ENCODE data around the gene NPEPPS. TPM values are rescaled to one million over a fixed set of nuclear protein-coding genes. Genes with fewer than 3 reads are reported as not detected.
"Not testable (repeated sequence)": the region's sequence is repeated elsewhere in the genome, so short reads cannot be mapped to it uniquely, and the experiment has no call there.

Gene NPEPPS
- 103 and 106 TPM in 2 replicates for total RNA-seq

DNA sequence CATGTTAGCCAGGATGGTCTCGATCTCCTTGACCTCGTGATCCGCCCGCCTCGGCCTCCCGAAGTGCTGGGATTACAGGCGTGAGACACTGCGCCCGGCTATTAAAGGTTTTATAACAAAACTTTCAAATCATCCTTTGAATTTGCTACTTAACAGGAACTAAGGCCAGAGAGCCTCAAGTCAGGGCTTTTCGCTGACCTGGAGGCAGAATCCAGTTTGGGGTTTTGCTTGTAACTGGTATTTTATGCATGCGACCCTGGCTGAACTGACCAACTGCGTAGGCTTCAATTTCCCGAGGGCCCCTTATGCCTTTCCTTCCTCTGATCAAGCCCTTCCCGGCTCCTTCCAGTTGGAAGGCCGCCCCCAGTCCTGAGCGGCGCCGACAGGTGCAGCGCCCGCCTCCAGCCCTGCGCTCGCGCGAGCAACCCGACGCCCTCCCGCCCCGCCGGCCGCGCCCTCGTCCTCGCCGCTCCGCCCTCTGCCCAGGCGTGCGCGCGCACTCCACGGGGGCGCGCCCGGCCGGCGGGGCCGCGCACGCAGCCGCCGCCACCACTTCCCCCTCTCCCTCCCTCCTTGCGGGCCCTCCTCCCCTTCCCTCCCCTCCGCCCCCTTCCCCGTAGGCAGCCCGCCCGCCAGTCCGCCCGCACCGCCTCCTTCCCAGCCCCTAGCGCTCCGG is at the start of gene NPEPPS:
Gene NPEPPS, plus strand, starts transcription at position 552 of the 676 bp plus-strand sequence. CDS start 193 bp downstream, outside the sequence.
- peak; percentile 78 for DNase-seq (ENCODE audit: low spot score)
- peak within 1 kb of the TSS; percentile 96 for H3K4me3 Mint-ChIP-seq
- H3K9me3 Mint-ChIP-seq; H3K27me3 Mint-ChIP-seq (ENCODE audit: insufficient read depth); H3K36me3 Mint-ChIP-seq (ENCODE audit: low read depth): not testable (repeated sequence)
- H3K4me1 Mint-ChIP-seq (ENCODE audit: low read depth) = peaks cover 13% of the 10 kb centered on the region
- H3K27ac Mint-ChIP-seq = peak within 1 kb of the TSS; percentile 93
- intact Hi-C loops (cut with micrococcal nuclease) = loop anchor here (5.0 kb wide), 2 partner anchors 38 to 367 kb away; partner anchors contain the start of gene SP2

DNA sequence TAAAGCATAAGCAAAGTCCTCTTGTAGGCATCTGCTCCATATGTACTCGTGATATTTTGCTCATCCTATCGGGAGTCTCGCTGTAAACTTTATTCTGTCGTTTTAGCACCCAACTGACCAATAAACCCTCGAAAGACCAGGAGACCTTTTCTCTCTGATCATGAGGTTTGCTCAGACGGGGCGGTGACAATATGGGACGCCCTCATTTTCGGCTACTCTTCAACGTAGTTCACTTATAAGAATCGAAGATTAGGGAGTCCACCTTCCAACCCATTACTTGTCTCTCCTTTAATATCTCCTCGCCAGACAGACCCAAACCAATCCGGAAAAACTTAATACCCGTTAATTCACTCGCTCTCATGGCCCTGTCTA is 39.1 kb upstream of the NPEPPS start:
- H3K4me1 Mint-ChIP-seq (ENCODE audit: low read depth); H3K9me3 Mint-ChIP-seq; H3K27me3 Mint-ChIP-seq (ENCODE audit: insufficient read depth); H3K36me3 Mint-ChIP-seq (ENCODE audit: low read depth); DNase-seq (ENCODE audit: low spot score): not testable (repeated sequence)
- Mint-ChIP-seq H3K4me3 (peak overlapping the region; percentile 97), H3K27ac (peak overlapping the region; percentile 93)
- intact Hi-C loops (cut with micrococcal nuclease) = loop anchor here (5.0 kb wide), 1 partner anchor 40 kb away; the partner anchor contains the start of gene NPEPPS

DNA sequence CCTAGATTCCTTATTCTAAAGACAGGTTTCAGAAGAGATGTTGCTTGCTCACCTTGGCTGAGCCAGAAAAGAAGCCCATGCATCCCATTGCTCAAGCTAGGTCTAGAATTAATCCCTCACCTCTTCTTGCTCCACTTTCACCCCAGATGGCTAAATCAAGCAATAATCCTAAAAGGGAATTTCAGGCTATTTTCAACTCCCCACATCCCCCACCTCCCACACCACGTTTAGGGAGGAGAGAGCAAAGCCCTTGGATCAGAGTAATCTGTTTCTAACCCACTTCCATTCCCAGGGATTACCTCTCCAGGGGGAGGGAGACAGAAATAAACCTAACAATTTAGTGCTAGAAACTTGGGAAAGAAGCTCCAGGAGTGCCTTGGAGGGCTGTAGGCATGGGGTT is 31.8 kb upstream of the NPEPPS start:
- DNase-seq (ENCODE audit: low spot score); H3K27ac Mint-ChIP-seq; intact Hi-C loops (cut with micrococcal nuclease): not testable (repeated sequence)

GRCh38 chr17:47499494-47499893 is 31.4 kb upstream of the NPEPPS start:
- DNase-seq (ENCODE audit: low spot score); H3K9me3 Mint-ChIP-seq; H3K36me3 Mint-ChIP-seq (ENCODE audit: low read depth); intact Hi-C loops (cut with micrococcal nuclease); H3K27ac Mint-ChIP-seq; H3K27me3 Mint-ChIP-seq (ENCODE audit: insufficient read depth); H3K4me3 Mint-ChIP-seq: not testable (repeated sequence)
- H3K4me1 Mint-ChIP-seq (ENCODE audit: low read depth) = peaks cover 15% of the 10 kb centered on the region

More for the DNA sequence above, 31.8 kb upstream of the NPEPPS start:
- not testable (repeated sequence) for H3K4me3 Mint-ChIP-seq; H3K36me3 Mint-ChIP-seq (ENCODE audit: low read depth); H3K9me3 Mint-ChIP-seq; H3K27me3 Mint-ChIP-seq (ENCODE audit: insufficient read depth)
- H3K4me1 Mint-ChIP-seq (ENCODE audit: low read depth) = peaks cover 15% of the 10 kb centered on the region

DNA sequence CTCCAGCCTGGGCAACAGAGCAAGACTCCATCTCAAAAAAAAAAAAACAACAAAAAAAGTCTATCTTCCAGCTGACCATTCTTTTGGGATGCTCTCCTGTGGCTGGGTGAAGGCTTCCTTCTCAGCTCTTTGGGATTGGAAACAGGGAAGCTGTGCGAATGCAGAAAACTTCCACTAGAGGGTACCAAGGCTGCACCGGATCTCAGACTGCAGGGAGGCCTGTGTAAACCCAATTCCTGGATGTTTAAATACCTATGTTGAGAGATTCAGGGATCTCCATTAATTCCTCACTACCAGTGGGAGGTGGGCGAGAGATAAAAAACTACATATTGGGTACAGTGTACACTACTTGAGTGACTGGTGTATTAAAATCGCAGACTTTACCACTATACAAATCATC is 30.3 kb upstream of the NPEPPS start:
- not testable (repeated sequence) for DNase-seq (ENCODE audit: low spot score); H3K36me3 Mint-ChIP-seq (ENCODE audit: low read depth); H3K27me3 Mint-ChIP-seq (ENCODE audit: insufficient read depth); H3K9me3 Mint-ChIP-seq
- H3K4me1 Mint-ChIP-seq (ENCODE audit: low read depth) = peaks cover 15% of the 10 kb centered on the region
- peak overlapping the region; percentile 53 for H3K4me3 Mint-ChIP-seq
- peak overlapping the region; percentile 74 for H3K27ac Mint-ChIP-seq
- intact Hi-C loops (cut with micrococcal nuclease) = loop anchor here (5.0 kb wide), 1 partner anchor 117 kb away; no protein-coding TSS in a partner anchor

GRCh38 chr17:47502122-47502731 is 28.7 kb upstream of the NPEPPS start:
- Mint-ChIP-seq H3K4me1 (ENCODE audit: low read depth) (peaks cover 15% of the 10 kb centered on the region), H3K27ac (peak overlapping the region; percentile 27), H3K4me3 (peak overlapping the region; percentile 42)
- DNase-seq (ENCODE audit: low spot score); H3K9me3 Mint-ChIP-seq; H3K36me3 Mint-ChIP-seq (ENCODE audit: low read depth); H3K27me3 Mint-ChIP-seq (ENCODE audit: insufficient read depth): not testable (repeated sequence)
- intact Hi-C loops (cut with micrococcal nuclease) = loop anchor here (5.0 kb wide), 1 partner anchor 115 kb away; no protein-coding TSS in a partner anchor

- intact Hi-C loops (cut with micrococcal nuclease) = loop anchor here (5.0 kb wide), 1 partner anchor 114 kb away; no protein-coding TSS in a partner anchor
- H3K27me3 Mint-ChIP-seq (ENCODE audit: insufficient read depth); H3K9me3 Mint-ChIP-seq; H3K36me3 Mint-ChIP-seq (ENCODE audit: low read depth); H3K4me3 Mint-ChIP-seq; DNase-seq (ENCODE audit: low spot score): not testable (repeated sequence)
- Mint-ChIP-seq H3K27ac (peak overlapping the region; percentile 29), H3K4me1 (ENCODE audit: low read depth) (peaks cover 15% of the 10 kb centered on the region)
Observed at GRCh38 chr17:47502776-47503455, 28.0 kb upstream of the NPEPPS start.

DNA sequence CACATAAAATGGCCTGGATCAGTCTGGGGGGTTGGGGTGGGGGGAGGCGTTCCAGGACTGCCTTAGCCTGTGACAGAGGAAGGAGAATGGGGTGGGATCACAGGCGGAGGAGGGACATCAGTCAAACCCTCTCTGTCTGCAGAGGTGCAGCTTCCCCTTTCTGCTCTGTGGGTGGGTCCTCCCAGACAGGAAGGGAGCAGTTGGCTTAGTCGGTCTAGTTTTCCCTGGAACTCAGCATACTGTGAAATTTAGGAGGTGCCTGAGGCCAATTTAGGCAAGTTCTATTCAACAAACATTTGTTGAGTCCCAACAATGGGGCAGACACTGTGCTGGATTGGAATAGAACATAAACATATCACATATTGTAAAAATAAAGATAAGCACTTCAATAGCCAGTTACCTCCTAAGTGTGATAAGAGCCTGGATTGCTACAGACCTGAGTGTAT is 19.2 kb upstream of the NPEPPS start:
- intact Hi-C loops (cut with micrococcal nuclease); H3K9me3 Mint-ChIP-seq; H3K4me1 Mint-ChIP-seq (ENCODE audit: low read depth); H3K27ac Mint-ChIP-seq; H3K4me3 Mint-ChIP-seq; H3K36me3 Mint-ChIP-seq (ENCODE audit: low read depth); DNase-seq (ENCODE audit: low spot score); H3K27me3 Mint-ChIP-seq (ENCODE audit: insufficient read depth): not testable (repeated sequence)

GRCh38 chr17:47513301-47513700 is 17.6 kb upstream of the NPEPPS start:
- H3K27ac Mint-ChIP-seq; intact Hi-C loops (cut with micrococcal nuclease); H3K4me1 Mint-ChIP-seq (ENCODE audit: low read depth); H3K4me3 Mint-ChIP-seq; H3K27me3 Mint-ChIP-seq (ENCODE audit: insufficient read depth); DNase-seq (ENCODE audit: low spot score); H3K9me3 Mint-ChIP-seq; H3K36me3 Mint-ChIP-seq (ENCODE audit: low read depth): not testable (repeated sequence)

DNA sequence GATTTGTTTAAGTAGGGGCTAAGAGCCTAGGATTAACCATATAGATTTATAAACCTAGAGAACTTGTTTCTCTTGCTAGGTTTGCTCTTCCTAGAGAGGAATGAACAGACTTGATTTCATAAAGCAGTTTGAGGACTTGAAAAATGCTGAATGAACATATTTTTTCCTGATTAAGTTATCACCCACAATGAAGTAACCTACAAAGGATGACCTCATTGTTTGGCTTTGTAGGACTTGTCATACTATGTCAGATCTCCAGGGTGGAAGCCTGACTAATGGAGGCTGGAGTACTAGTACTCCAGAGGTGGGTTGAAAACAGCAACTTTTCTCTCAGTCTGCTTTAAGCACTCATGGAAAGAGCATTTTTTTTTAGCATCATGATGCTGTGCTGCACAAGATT is 12.0 kb upstream of the NPEPPS start:
- H3K4me3 Mint-ChIP-seq; intact Hi-C loops (cut with micrococcal nuclease); H3K27ac Mint-ChIP-seq; H3K4me1 Mint-ChIP-seq (ENCODE audit: low read depth); H3K36me3 Mint-ChIP-seq (ENCODE audit: low read depth); DNase-seq (ENCODE audit: low spot score); H3K9me3 Mint-ChIP-seq; H3K27me3 Mint-ChIP-seq (ENCODE audit: insufficient read depth): not testable (repeated sequence)

- H3K36me3 Mint-ChIP-seq (ENCODE audit: low read depth); intact Hi-C loops (cut with micrococcal nuclease); H3K4me3 Mint-ChIP-seq; DNase-seq (ENCODE audit: low spot score); H3K27ac Mint-ChIP-seq; H3K27me3 Mint-ChIP-seq (ENCODE audit: insufficient read depth); H3K9me3 Mint-ChIP-seq; H3K4me1 Mint-ChIP-seq (ENCODE audit: low read depth): not testable (repeated sequence)
Observed at GRCh38 chr17:47519365-47519764, 11.5 kb upstream of the NPEPPS start.

- H3K27ac Mint-ChIP-seq; H3K9me3 Mint-ChIP-seq; H3K27me3 Mint-ChIP-seq (ENCODE audit: insufficient read depth); DNase-seq (ENCODE audit: low spot score); H3K4me3 Mint-ChIP-seq; H3K4me1 Mint-ChIP-seq (ENCODE audit: low read depth); intact Hi-C loops (cut with micrococcal nuclease); H3K36me3 Mint-ChIP-seq (ENCODE audit: low read depth): not testable (repeated sequence)
Observed at GRCh38 chr17:47520279-47520678, 10.6 kb upstream of the NPEPPS start.

DNA sequence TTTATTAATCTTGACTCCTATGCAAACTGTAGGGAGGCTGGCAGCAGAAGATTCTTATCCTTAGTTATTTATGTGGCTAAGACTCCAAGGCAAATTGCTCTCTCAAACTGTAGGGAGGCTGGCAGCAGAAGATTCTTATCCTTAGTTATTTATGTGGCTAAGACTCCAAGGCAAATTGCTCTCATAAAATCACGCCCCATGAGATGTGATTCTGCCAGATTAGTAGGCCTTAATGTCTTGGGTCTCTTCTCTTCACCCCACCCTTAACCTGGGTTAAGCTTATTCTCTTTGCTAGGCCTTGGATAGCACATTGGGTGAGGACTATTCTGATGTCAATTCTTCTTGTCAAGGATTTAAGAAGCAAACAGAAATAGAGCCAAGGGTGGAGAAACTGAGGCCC is 9.5 kb upstream of the NPEPPS start:
- H3K4me3 Mint-ChIP-seq; H3K36me3 Mint-ChIP-seq (ENCODE audit: low read depth); H3K9me3 Mint-ChIP-seq; H3K4me1 Mint-ChIP-seq (ENCODE audit: low read depth); H3K27ac Mint-ChIP-seq; DNase-seq (ENCODE audit: low spot score); H3K27me3 Mint-ChIP-seq (ENCODE audit: insufficient read depth); intact Hi-C loops (cut with micrococcal nuclease): not testable (repeated sequence)
